NCI-H2107 (cell line): ENCODE data around the gene FNIP2.
"Not testable (repeated sequence)": the region's sequence is repeated elsewhere in the genome, so short reads cannot be mapped to it uniquely, and the experiment has no call there.

ENCODE experiments used
- DNase-seq: peaks from one replicate; lab custom pipeline; 2025; lab: John Stamatoyannopoulos, UW

Gene FNIP2

GRCh38 chr4:158768555-158769174 is at the start of gene FNIP2:
FNIP2 (plus strand) TSS chr4:158769026; CDS start chr4:158769213, 187 bp downstream.
- peak; percentile 29 for DNase-seq

DNA sequence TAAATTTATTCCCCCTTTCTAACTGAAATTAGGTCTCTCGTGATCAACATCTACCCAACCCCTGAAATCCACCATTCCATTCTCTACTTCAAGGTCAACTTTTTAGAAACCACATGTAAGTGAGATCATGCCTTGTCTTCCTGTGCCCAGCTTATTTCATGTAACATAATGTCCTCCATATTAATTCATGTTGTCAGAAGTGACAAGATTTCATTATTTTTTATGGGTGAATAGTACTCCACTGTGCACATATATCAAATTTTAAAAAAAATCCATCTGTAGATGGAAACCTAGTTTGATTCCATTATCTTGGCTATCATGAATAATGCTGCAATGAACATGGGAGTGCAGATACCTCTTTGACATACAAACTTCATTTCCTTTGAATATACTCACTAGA is 47.1 kb upstream of the FNIP2 start:
- DNase-seq, result no peak

- no peak for DNase-seq
These were observed 46.4 kb upstream of the FNIP2 start for GRCh38 chr4:158722291-158722916.

GRCh38 chr4:158722917-158723793 is 45.7 kb upstream of the FNIP2 start, which contains the start of gene PPID:
PPID (minus strand) TSS chr4:158723396; CDS start chr4:158723288, 108 bp downstream.
- peak; percentile 2 for DNase-seq

- no peak for DNase-seq
These were observed 44.2 kb upstream of the FNIP2 start for GRCh38 chr4:158724637-158725036.

DNA sequence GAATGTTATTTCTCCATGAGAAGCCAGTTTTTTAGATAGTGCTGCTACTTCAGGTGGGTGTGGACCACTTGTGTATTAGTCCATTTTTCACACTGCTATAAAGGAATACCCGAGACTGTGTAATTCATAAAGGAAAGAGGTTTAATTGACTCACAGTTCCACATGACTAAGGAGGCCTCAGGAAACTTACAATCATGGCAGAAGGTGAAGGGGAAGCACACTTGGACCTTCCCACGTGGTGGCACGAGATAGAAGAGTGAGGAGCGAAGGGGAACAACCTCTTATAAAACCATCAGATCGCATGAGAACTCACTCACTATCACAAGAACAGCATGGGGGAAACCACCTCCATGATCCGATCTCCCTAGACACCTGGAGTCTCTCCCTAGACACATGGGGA is 42.2 kb upstream of the FNIP2 start:
- no peak for DNase-seq

DNA sequence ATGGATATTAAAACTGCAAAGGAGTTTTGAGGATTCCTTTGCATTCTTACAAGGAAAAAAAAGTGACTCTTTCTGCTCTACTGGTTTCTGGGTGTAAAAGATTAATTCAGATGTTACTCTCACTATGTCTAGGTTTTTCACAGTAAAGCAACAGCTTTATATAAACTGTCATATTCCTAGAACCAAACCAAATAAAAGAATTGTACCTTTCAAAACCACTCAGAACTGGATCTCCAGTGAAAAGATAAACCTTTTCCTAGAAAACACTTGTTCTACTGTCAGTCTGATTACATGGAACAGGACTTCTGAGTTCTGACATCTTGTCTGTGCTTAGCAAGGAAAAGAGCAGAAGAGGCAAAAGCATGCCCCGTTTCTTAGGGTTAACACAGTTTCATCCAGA is 40.6 kb upstream of the FNIP2 start:
- DNase-seq, result no peak

- peak; percentile 14 for DNase-seq
These were observed 38.9 kb upstream of the FNIP2 start for GRCh38 chr4:158729716-158730559.

DNA sequence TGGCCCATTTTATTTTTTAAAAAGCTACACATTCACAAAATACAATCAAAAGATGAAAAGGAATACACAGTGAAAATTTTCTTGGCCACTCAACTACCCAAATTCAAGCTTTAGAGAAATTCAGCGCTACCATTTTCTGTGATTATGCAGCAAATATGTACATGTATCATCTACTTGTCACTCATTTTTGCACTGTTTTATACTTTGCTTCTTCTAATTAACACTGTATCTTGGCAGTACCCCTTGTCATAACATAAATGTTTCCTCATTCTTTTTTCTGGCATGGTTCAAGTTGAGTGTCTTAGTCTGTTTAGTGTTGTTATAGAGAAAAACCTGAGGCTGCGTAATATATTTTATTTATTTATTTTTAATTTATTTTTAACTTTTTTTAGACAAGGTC is 30.0 kb upstream of the FNIP2 start:
- no peak for DNase-seq

GRCh38 chr4:158739600-158739999 is 29.2 kb upstream of the FNIP2 start:
- no peak for DNase-seq

DNA sequence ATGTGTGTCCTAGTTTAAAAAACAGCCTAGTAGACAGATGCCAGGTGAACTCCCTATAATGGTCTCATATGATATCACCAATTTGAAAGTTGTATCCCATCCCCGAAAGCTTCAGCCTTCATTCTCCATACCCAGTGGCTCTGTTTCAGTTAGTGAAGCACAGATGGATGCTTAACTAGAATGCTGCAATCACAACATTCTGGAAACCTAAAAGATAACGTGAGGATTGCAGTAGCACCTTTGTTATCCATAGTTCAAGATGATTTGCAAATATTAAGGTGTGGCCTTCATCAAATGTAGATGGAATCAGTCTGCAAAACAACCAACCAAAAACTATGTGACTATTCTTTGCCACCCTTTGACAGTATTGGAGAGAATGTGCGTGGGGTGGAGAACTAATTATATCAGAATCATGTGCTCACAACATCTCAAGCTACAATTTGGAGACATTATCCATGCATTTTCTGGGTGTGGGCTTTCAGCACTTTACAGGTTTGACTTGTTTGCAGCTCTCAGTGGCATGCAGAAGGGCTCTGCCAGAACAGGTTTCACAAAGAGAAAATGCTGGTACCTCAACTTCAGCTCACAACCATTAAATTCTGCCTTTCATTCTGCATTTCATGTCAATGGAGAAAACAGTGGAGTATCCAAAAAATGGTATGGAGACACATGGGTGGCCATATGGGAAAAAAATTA is 27.4 kb upstream of the FNIP2 start:
- no peak for DNase-seq

DNA sequence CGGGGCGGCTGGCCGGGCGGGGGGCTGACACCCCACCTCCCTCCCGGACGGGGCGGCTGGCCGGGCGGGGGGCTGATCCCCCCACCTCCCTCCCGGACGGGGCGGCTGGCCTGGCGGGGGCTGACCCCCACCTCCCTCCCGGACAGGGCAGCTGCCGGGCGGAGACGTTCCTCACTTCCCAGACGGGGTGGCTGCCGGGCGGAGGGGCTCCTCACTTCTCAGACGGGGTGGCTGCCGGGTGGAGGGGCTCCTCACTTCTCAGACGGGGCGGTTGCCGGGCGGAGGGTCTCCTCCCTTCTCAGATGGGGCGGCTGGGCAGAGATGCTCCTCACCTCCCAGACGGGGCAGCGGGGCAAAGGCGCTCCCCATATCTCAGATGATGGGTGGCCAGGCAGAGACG is 22.3 kb upstream of the FNIP2 start:
- DNase-seq, result not testable (repeated sequence)

DNA sequence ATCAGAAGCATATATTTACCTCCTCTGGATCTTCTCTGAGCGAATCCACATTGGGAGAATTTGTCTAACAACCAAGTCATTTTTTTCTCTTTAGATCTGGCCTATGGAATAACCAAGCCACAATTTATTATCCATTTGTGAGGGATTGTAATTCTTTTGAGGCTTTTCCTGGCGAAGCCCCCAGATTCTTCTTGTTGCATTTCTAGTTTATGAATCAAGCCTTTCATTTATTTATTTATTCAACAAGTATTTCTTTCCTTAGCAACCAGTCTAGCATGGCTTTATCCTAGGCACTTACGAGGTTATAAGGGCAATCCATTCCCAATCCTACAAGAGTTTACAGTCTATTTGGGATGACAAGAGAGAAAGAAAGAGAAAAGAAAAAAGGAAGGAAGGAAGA is 18.4 kb upstream of the FNIP2 start:
- DNase-seq, result no peak

DNA sequence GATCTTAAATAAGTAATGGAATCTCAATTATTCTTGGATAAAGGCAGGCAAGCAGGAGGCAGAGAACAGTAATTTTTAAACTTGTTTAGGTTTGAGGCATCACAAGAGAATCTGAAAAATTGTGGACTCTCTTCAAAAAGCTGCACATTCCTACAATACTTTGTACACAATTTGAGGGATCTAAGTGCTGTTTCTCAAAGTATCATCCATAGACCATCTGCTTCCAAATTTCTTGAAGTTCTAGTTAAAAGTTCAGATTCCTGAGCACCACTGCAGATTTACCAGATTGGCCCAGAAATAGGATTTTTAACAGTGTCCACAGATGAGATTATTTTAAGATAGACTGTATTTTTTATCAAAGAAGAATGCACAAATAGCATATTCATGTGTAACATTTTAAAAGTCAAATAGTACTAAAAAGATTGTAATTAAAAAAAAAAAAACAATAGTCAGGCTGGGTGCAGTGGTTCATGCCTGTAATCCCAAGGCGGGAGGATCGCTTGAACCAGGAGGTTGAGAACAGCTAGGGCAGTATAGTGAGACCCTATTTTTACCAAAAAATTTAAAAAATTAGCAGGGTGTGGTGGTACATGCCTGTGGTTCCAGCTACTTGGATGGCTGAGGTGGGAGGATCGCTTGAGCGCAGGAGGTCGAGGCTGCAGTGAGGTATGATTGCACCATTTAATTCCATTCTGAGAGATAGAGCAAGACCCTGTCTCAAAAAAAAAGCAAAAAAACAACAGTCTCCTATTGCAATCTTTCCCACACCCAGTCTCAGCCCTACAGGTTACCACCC is 14.2 kb upstream of the FNIP2 start:
- DNase-seq, result no peak

DNA sequence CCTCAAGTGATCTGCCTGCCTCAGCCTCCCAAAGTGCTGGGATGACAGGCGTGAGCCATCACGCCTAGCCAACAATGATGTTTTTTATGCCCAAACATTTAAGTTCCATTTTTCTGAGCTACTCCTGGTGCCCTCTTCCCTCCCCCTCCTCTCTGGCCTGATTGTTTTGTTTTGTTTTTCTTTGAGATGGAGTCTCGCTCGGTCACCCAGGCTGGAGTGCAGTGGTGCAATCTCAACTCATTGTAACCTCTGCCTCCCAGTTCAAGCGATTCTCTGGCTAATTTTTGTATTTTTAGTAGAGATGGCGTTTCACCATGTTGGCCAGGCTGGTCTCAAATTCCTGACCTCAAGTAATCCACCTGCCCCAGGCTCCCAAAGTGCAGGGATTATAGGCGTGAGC is 13.0 kb upstream of the FNIP2 start:
- DNase-seq, result not testable (repeated sequence)

DNA sequence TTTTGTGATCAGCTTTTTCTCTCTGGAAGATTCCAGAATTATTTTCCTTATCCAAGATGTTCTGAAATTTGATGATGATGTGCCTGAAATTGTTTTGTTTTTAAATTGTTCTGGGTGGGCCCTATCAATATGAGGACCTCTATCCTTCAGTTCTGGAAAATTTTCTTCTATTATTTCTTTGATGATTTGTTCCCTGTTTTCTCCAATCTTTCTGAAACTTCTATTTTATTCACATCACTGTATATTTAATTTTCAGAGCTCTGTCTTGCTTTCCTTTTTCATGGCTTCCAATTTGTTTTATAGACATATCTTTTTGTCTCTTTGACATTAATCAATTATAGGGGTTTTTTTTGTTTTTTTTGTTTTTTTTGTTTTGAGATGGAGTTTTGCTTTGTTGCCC is 12.2 kb upstream of the FNIP2 start:
- DNase-seq, result no peak

DNA sequence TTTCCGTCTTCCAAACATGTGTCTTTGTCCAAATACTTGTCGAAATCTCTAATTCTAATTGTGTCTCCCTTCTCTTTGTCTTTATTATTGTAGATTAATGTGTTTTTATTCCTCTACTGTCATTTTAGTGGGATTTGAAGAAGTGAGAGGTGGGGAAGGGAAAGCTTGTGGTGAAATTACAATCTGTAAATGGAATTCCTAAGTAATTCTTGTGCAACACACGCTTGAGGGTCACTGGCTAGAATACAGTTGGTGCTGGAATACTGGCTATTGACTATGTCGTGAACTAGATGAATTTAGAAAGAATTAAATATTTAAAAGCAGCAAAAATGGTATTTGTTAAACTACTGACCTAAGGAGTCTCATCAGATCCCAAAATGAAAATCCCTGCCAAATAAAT is 10.7 kb upstream of the FNIP2 start:
- DNase-seq, result no peak

GRCh38 chr4:158758703-158759102 is 10.1 kb upstream of the FNIP2 start:
- no peak for DNase-seq

GRCh38 chr4:158759539-158759938 is 9.3 kb upstream of the FNIP2 start:
- not testable (repeated sequence) for DNase-seq

DNA sequence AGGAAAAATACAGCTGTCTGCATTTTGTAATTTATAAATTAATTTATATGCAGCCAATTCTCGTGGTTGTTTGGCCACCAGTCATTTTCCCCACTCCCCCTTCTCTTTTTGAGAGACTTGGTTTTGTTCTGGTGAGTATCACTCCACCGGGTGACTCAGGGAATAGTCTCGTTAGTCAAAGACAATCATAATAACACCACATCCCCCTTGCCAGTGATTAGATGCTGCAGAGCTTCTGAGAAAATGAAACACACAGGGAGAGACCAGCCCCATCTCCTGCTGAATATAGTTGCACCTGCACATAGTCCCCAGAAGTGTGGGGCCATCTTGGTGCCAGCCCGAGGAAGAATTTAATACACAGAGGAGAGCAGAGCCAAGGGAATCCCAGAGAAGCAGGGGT is 8.0 kb upstream of the FNIP2 start:
- no peak for DNase-seq

DNA sequence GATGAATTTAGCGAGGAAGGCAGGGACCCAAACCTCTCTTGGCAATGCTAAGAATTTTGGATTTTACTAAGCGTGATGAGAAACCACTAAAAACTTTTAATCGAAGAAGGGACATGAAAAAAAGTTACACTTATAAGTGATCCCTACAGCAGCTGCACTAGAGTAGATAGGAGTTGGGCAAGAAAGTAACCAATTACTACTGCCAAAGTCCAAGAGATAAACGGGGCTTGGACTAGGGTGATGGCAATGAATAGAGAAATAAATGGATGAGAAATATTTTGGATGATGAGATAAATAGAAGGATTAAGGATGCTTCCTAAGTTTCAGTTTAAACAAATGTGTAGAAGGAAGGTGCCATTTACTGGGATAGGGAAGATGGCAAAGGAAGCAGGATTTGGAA is 6.3 kb upstream of the FNIP2 start:
- DNase-seq, result no peak
